GM20000 (cell line): ENCODE results near the gene RCHY1.
"Not testable (repeated sequence)": the region's sequence is repeated elsewhere in the genome, so short reads cannot be mapped to it uniquely, and the experiment has no call there.

ENCODE experiments used
- DNase-seq: peaks from one replicate; pipeline ENCODE4 v3.0.0; 2012; ENCODE audit warnings: low spot score
- CTCF ChIP-seq: IDR thresholded peaks from 2 replicates; pipeline ENCODE4 v1.5.1; 2012; ENCODE audit warnings: mild to moderate bottlenecking, control low read depth; ENCODE audit errors: extremely low read depth, missing control alignments

RCHY1 gene

GRCh38 chr4:75547647-75548387, 33.6 kb upstream of the RCHY1 start:
- DNase-seq: no peak
- TF ChIP-seq CTCF: no peak

- no peak for TF ChIP-seq CTCF
Observed at GRCh38 chr4:75545526-75545925, 31.3 kb upstream of the RCHY1 start.

GRCh38 chr4:75544870-75545269, 30.7 kb upstream of the RCHY1 start:
- no peak for DNase-seq
- TF ChIP-seq CTCF: no peak

More at GRCh38 chr4:75545526-75545925, 31.3 kb upstream of the RCHY1 start:
- DNase-seq: no peak

GRCh38 chr4:75544220-75544619, 30.0 kb upstream of the RCHY1 start:
- not testable (repeated sequence) for DNase-seq

GRCh38 chr4:75542824-75543223, 28.6 kb upstream of the RCHY1 start:
- TF ChIP-seq CTCF: no peak

GRCh38 chr4:75537308-75537707, 23.1 kb upstream of the RCHY1 start:
- DNase-seq: not testable (repeated sequence)

More at GRCh38 chr4:75542824-75543223, 28.6 kb upstream of the RCHY1 start:
- DNase-seq: no peak

GRCh38 chr4:75533926-75534325, 19.7 kb upstream of the RCHY1 start:
- DNase-seq: not testable (repeated sequence)

GRCh38 chr4:75533339-75533887, 19.2 kb upstream of the RCHY1 start:
- DNase-seq: not testable (repeated sequence)

GRCh38 chr4:75531536-75532143, 17.4 kb upstream of the RCHY1 start:
- DNase-seq: not testable (repeated sequence)

GRCh38 chr4:75530556-75531322, 16.5 kb upstream of the RCHY1 start:
- no peak for DNase-seq
- no peak for TF ChIP-seq CTCF
